Neural cell (in vitro differentiated cells): ENCODE results near the gene IBA57.

Source experiments
- EP300 ChIP-seq: fragments of 450-650 bp; conservative IDR thresholded peaks from 2 replicates; pipeline ENCODE4 v1.6.1; 2014; ENCODE audit warnings: antibody characterized with exemption, mild to moderate bottlenecking, moderate library complexity; ENCODE audit not compliant: poor library complexity, severe bottlenecking
- EZH2 ChIP-seq: fragments of 200-600, 300-800 bp; shearing (Covaris generic), sonication (generic); IDR thresholded peaks from 2 replicates; pipeline ENCODE4 v1.6.1; 2014; ENCODE audit warnings: antibody characterized with exemption, low read length, borderline replicate concordance, mild to moderate bottlenecking; ENCODE audit not compliant: insufficient read depth, poor library complexity, severe bottlenecking
- POLR2AphosphoS5 ChIP-seq: IDR thresholded peaks from 2 replicates; pipeline ENCODE4 v1.6.1; 2012
- TAF1 ChIP-seq: IDR thresholded peaks from 2 replicates; pipeline ENCODE4 v1.6.1; 2012; ENCODE audit warnings: low read depth
- TF ChIP-seq, protein P1 (sequence below): fragments of 450-650 bp; IDR thresholded peaks from 2 replicates; pipeline ENCODE4 v1.5.1; 2014; ENCODE audit warnings: antibody characterized with exemption, mild to moderate bottlenecking, moderate library complexity; ENCODE audit not compliant: poor library complexity, severe bottlenecking

DNA sequence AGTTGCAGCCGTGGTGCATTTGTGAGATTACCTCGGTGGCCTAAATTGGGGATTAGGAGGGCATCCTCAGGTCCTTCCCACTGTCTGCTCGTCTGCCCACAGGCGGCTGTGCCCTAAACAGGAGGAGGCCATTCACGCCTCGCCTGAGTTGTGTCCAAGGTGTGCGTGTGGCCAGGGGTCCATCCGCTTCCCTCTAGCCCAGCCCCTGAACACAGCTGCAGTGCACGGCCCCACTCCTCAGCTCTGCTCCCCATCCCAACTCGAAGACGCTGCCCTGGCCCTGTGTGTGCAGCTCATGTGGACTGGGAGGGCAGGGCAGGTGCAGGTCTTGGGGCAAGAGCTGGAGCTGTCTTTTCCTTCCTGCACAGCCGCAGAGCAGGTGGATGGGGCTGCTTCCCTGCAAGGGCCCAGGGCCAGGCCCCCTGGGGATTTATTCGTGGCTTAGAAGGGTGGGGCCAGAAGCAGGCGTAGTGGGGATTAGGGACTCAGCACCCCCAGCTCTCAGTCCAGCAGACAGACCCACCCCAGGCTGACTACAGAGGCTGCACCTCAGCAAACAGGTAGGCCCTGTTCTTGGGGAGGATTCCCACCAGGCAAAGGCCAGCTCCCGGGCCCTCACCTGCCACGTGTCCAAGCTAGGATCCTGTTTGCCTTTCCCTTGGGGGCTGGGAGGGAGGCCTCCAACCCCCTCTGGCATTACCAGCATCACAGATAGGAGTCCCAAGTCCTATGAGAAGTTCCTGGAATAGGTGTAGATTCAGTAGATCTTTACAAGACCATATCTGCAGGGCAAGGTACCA lies 21.2 kb upstream of the IBA57 start:
- TF ChIP-seq EP300 (no peak), EZH2 (no peak), TAF1 (no peak), POLR2AphosphoS5 (no peak)
- TF ChIP-seq, protein P1, sequence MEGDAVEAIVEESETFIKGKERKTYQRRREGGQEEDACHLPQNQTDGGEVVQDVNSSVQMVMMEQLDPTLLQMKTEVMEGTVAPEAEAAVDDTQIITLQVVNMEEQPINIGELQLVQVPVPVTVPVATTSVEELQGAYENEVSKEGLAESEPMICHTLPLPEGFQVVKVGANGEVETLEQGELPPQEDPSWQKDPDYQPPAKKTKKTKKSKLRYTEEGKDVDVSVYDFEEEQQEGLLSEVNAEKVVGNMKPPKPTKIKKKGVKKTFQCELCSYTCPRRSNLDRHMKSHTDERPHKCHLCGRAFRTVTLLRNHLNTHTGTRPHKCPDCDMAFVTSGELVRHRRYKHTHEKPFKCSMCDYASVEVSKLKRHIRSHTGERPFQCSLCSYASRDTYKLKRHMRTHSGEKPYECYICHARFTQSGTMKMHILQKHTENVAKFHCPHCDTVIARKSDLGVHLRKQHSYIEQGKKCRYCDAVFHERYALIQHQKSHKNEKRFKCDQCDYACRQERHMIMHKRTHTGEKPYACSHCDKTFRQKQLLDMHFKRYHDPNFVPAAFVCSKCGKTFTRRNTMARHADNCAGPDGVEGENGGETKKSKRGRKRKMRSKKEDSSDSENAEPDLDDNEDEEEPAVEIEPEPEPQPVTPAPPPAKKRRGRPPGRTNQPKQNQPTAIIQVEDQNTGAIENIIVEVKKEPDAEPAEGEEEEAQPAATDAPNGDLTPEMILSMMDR = no peak
